GM19397 (cell line): ENCODE data around the gene CARD19.

Source experiments
- ATAC-seq: cut with Tn5 transposase; IDR thresholded peaks from one replicate; pipeline ENCODE4 v1.9.1; 2021; ENCODE audit warnings: mild to moderate bottlenecking, moderate library complexity; ENCODE audit not compliant: unreplicated experiment

The CARD19 gene

DNA sequence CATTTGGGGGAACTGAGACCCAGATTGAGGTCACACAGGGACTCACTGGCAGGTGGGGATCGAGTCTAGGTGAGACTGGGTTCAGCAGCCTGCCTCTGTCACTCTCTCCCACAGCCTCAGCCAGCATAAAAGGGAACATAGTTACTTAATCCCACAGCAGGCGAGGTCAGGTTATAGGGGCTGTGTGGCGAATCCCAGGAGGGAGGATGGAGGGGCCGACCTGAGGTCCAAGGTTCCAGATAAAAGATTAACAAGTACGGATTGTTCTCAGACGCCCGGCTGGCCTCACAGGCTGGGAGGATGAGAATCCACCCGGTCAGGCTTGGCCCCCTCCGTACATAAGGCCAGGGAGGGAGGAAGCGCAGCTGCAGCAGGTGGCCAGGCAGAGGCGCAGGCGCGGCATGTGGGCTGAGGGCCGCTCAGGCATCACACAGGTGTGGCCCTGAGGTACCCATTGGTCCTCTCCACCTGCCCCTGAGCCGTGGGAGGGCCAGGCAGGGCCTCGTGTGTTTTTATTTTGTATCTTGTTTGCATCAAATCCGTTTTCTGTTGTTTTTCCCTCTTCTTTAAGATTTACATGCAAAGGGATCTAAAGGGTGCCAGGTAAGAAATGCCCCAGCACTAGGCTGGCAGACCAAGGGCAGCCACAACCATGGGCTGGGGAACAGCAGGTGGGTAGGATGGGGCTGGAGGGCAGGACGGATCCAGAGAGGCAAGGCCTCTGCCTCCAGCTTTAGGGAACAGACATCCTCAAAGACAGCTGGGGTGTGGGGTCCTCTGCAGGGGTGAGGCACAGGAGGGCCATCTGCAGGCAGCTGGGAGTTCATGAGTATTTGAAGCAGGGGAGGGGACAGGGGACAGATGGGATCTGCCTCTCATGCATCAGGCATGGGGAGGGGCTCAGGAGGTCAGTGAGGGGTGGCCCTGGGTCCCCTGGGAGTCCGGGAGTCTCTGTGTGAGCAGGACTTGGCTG lies 33.9 kb upstream of the CARD19 start:
- ATAC-seq, result peak; percentile 30

GRCh38 chr9:93064392-93065134 lies 31.5 kb upstream of the CARD19 start:
- ATAC-seq, result peak; percentile 90

GRCh38 chr9:93065135-93065720 lies 30.8 kb upstream of the CARD19 start:
- ATAC-seq, result no peak

GRCh38 chr9:93066978-93067603 lies 28.9 kb upstream of the CARD19 start:
- no peak for ATAC-seq

- no peak for ATAC-seq
Measured at GRCh38 chr9:93068956-93069355, 27.1 kb upstream of the CARD19 start.

DNA sequence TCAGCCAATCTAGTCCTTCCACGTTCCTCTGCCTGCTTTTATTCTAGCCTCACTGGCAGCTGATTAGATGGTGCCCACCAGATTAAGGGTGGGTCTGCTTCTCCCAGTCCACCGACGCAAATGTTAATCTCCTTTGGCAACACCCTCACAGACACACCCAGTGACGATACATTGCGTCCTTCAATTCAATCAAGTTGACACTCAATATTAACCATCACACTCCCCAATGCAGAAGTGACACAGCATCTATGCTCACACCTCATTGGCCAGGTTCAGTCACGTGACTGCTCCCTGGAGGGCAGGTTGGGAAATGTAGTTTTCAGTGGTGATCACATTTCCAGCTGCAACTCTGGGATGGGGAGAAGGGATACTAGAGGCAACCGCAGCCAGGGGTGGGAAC lies 24.6 kb upstream of the CARD19 start:
- ATAC-seq, result no peak

DNA sequence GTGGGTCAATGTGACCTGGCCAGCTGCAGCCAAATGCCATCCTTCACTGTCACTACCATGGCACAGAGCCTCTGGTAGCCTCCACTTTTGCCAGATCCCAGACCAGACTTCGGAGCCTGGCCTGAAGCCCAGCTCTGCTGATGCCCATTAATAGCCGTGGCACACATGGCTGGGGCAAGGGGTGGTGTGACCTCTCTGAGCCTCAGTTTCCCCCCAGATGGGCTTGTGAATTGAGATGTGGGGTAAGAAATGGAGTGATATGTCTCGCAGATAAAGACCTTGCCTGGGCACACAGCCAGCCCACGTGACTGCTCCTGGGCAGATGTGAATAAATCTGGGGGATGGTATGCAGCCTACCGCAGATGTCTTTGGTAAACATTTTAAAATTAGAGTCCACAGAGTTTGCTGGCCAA lies 23.6 kb upstream of the CARD19 start:
- no peak for ATAC-seq

DNA sequence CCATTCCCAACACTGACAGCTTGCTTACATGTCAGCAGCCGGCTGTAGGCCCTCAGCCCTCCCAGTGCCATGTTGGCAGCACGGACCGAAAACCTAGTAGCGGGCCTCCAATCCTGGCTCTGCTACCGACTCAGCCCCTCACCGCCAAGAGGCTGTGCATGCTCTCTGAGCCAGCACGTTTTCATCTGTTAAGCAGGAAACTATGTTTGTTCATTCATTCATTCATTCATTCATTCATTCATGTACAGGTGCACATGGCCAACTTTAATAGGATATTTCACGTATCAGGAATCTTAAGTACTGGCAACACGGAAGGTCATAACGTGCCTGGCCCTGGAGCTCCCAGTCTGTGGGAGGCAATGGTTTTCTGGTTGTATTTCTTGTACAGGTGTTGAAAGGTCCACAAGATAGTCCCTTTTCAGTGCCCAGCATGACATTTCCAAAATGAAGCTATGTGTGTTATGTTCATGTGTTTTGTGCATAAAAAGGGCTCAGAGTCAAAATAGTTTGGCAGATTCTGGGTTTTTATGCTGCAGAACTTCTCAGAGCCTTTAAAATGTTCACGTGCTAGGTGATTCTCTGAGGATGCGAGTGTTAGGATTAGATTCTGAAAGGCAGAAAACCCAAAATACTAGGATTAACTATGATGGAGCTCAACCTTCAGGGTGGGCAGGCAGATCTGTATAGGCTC lies 19.8 kb upstream of the CARD19 start:
- ATAC-seq, result no peak

DNA sequence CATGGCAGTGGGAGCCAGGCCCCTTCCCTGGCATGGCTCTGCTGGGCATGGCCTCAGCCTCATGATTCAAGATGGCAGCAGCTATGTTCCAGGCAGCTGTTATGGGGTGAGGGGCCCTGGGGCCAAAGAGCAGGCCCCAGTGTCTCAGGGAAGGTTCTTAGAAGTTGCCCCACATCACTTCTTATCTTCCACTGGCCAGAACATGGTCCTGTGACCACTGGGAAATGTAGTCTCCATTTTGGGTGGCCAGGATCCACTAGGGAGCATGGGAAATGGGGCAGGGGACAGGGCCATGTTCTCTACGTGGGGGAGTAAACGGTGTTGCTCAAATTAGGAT lies 19.3 kb upstream of the CARD19 start:
- no peak for ATAC-seq

DNA sequence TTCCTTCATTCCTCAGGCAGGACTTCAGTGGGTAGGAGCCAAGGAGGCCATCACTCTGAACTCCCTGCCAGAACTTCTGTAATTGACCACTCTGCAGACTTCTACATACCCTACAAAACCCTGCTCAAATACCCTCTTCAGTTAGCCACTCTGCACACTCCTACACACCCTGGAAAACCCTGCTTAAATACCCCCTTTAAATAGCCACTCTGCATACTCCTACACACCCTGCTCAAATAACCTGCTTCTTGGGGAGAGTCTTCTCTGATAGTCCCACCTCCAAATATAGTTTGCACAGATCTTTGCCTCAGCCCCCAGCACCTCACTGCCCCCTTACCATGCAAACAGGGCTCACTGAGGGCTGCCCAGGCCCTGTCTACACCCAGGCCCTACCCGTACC lies 18.6 kb upstream of the CARD19 start:
- no peak for ATAC-seq

- no peak for ATAC-seq
Measured at GRCh38 chr9:93077811-93078210, 18.2 kb upstream of the CARD19 start.

GRCh38 chr9:93079371-93079770 lies 16.6 kb upstream of the CARD19 start:
- ATAC-seq, result no peak

DNA sequence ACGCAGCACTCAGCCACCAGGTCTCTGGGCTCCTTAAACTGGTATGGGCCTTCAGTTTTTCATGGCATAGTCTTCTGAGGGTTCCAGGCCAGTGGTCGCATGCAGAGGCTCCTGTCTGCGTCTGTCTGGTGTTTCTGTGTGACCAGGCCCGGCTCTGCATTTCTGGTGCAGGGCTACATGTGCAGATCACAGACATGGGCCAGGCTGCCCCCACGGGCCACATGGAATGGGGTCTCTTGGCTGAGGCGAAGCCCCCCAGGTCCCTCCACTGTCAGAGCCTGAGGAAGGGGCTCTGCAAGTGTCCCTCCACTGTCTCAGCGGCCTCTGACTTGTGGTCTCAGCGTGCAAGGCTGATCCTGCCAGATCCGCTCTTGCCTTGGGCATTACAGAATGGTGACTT lies 15.6 kb upstream of the CARD19 start:
- no peak for ATAC-seq

- ATAC-seq, result no peak
Measured at GRCh38 chr9:93081081-93081529, 14.9 kb upstream of the CARD19 start.

GRCh38 chr9:93081931-93082330 lies 14.1 kb upstream of the CARD19 start:
- no peak for ATAC-seq

DNA sequence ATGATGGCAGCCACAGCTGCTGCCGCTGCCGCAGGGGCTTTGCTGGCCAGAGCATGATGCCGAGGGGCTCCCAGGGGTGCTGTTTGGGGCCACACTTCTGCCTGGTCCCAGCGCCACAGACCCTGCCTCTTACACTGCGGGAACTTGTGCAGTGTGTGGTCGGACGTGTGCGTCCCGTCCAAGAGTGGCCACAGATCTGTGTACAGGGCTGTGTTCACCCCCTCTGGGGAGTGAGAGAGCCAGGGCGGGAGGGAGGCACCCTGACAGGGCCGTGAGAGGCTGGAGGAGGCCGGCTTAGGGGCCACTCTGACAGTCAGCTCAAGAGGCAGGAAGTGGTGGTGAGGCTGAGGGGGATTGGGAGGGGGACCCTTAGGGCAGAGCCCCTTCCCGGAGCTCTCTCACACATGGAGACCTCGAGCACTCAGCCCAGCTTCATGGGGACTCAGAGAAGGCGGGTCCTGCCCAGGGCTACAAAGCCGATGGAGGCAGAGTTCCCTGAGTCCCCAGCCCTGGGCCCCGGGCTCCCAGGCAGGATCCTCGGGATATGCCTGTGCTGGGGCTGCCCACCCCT lies 13.1 kb upstream of the CARD19 start:
- ATAC-seq, result no peak

- no peak for ATAC-seq
Measured at GRCh38 chr9:93083592-93084470, 12.2 kb upstream of the CARD19 start.

DNA sequence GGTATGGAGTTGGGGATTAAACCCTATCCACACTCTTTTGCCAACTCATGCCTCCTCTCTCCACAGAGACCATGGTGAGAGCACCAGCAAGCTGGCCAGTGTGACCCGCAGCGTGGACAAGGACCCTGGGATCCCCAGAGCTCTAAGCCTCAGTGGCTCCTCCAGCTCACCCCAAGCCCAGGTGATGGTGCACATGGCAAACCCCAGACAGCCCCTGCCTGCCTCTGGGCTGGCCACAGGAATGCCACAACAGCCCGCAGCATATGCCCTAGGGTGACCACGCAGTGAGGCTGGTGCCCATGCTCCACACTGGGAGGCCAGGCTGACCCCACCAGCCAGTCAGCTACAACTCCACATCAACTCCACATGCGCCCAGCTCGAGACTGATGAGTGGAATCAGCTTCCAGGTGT lies 11.5 kb upstream of the CARD19 start:
- ATAC-seq, result no peak

- ATAC-seq, result no peak
Measured at GRCh38 chr9:93085676-93086075, 10.3 kb upstream of the CARD19 start.
